HepG2 (cell line): ENCODE results near the gene STAP1. TPM values are rescaled to one million over a fixed set of nuclear protein-coding genes. Genes with fewer than 3 reads are reported as not detected.

ENCODE experiments used
- CCDC6 ChIP-seq: sonication (generic); formaldehyde crosslinking; IDR thresholded peaks from 2 replicates; pipeline ENCODE4 v1.8.1; 2022; ENCODE audit warnings: mild to moderate bottlenecking, missing genetic modification reagents, moderate library complexity
- CREB1 ChIP-seq, 2 experiments: fragments of 450-650 bp in 1 of 2; IDR thresholded peaks; 2 replicates each; pipeline ENCODE4 v1.6.1; 2016 to 2017; ENCODE audit warnings: control low read depth in 1 of 2, mild to moderate bottlenecking in 1 of 2, missing compliant biosample characterization in 1 of 2, missing genetic modification characterization in 1 of 2
- HDAC6 ChIP-seq: fragments of 200-600 bp; sonication (generic); IDR thresholded peaks from 2 replicates; pipeline ENCODE4 v1.7.0; 2017; ENCODE audit warnings: mild to moderate bottlenecking, antibody characterized with exemption, low read length, low read depth
- HNRNPLL ChIP-seq: fragments of 200-400 bp; formaldehyde crosslinking; IDR thresholded peaks from 2 replicates; pipeline ENCODE4 v1.6.1; 2017; ENCODE audit warnings: mild to moderate bottlenecking, low read depth, low read length; ENCODE audit not compliant: poor library complexity, severe bottlenecking
- MATR3 ChIP-seq: sonication (generic); formaldehyde crosslinking; IDR thresholded peaks from 2 replicates; pipeline ENCODE4 v1.4.0; 2020; ENCODE audit warnings: missing genetic modification reagents
- MEIS1 ChIP-seq: sonication (generic); formaldehyde crosslinking; IDR thresholded peaks from 2 replicates; pipeline ENCODE4 v1.9.0; 2021; ENCODE audit warnings: mild to moderate bottlenecking, missing genetic modification reagents, moderate library complexity, borderline replicate concordance
- MYNN ChIP-seq: sonication (generic); formaldehyde crosslinking; IDR thresholded peaks from 2 replicates; pipeline ENCODE4 v1.4.0; 2020; ENCODE audit warnings: mild to moderate bottlenecking, low read depth, missing genetic modification reagents
- NBN ChIP-seq: fragments of 450-650 bp; conservative IDR thresholded peaks from 2 replicates; pipeline ENCODE4 v1.6.1; 2017
- PLSCR1 ChIP-seq: sonication (generic); formaldehyde crosslinking; IDR thresholded peaks from 2 replicates; pipeline ENCODE4 v1.5.0; 2020; ENCODE audit warnings: missing genetic modification reagents, mild to moderate bottlenecking, borderline replicate concordance
- POLR2AphosphoS2 ChIP-seq: IDR thresholded peaks from 2 replicates; pipeline ENCODE4 v1.6.1; 2011; ENCODE audit warnings: low read depth, low read length, improper control_type of control experiment
- POLR2AphosphoS5 ChIP-seq: IDR thresholded peaks from 2 replicates; pipeline ENCODE4 v1.6.1; 2012; ENCODE audit warnings: low read depth, low read length
- SRY ChIP-seq: sonication (generic); formaldehyde crosslinking; IDR thresholded peaks from 2 replicates; pipeline ENCODE4 v1.8.0; 2022; ENCODE audit warnings: mild to moderate bottlenecking, missing genetic modification reagents
- YY1 ChIP-seq: IDR thresholded peaks from 2 replicates; pipeline ENCODE4 v1.6.1; 2011; ENCODE audit warnings: low read length, low read depth, moderate library complexity, mild to moderate bottlenecking; ENCODE audit not compliant: insufficient read depth, insufficient replicate concordance
- ZBTB1 ChIP-seq: sonication (generic); formaldehyde crosslinking; IDR thresholded peaks from 2 replicates; pipeline ENCODE4 v1.4.0; 2020; ENCODE audit warnings: missing genetic modification reagents, borderline replicate concordance
- ZBTB4 ChIP-seq: sonication (generic); formaldehyde crosslinking; IDR thresholded peaks from 2 replicates; pipeline ENCODE4 v1.4.0; 2020; ENCODE audit warnings: missing genetic modification reagents, mild to moderate bottlenecking, borderline replicate concordance
- ZMYM2 ChIP-seq: sonication (generic); formaldehyde crosslinking; IDR thresholded peaks from 2 replicates; pipeline ENCODE4 v1.8.0; 2022; ENCODE audit warnings: mild to moderate bottlenecking, missing genetic modification reagents
- ZNF160 ChIP-seq: sonication (generic); formaldehyde crosslinking; IDR thresholded peaks from 2 replicates; pipeline ENCODE4 v1.8.0; 2022; ENCODE audit warnings: mild to moderate bottlenecking, inconsistent platforms, missing genetic modification reagents
- ZNF224 ChIP-seq: sonication (generic); formaldehyde crosslinking; IDR thresholded peaks from 2 replicates; pipeline ENCODE4 v1.5.0; 2020; ENCODE audit warnings: mild to moderate bottlenecking, missing genetic modification reagents
- ZNF225 ChIP-seq: sonication (generic); formaldehyde crosslinking; IDR thresholded peaks from 2 replicates; pipeline ENCODE4 v1.4.0; 2020; ENCODE audit warnings: mild to moderate bottlenecking, missing genetic modification reagents
- ZNF556 ChIP-seq: sonication (generic); formaldehyde crosslinking; IDR thresholded peaks from 2 replicates; pipeline ENCODE4 v1.4.0; 2020; ENCODE audit warnings: mild to moderate bottlenecking, missing genetic modification reagents, borderline replicate concordance
- ZNF629 ChIP-seq: sonication (generic); formaldehyde crosslinking; conservative IDR thresholded peaks from 2 replicates; pipeline ENCODE4 v1.5.0; 2020; ENCODE audit warnings: missing genetic modification reagents
- polyA plus RNA-seq, 8 experiments: library from polyadenylated mRNA; depleted of rRNA in 3 of 8; stranded (reverse) in 7 of 8; unstranded in 1 of 8; fragments of >200 nt; fragmentation: Illumina TruSeq in 4 of 8; extraction: Trizol in 4 of 8; gene quantifications; 2 replicates each; pipeline versions ENCODE4 v1.2.1 to v1.2.3, GENCODE V29; 2011 to 2016; ENCODE audit warnings: low read depth in 4 of 8, missing spikeins in 1 of 8, mixed read lengths in 1 of 8; ENCODE audit not compliant: insufficient read depth in 1 of 8
- total RNA-seq, 5 experiments: library from RNA; depleted of rRNA; stranded (reverse); fragments of >200 nt; fragmentation: Illumina TruSeq; extraction: Trizol; gene quantifications; 2 replicates each; pipeline ENCODE4 v1.2.3, GENCODE V29; 2016; ENCODE audit warnings: low read depth in 1 of 5
- TF ChIP-seq, protein P1 (sequence below): fragments of 450-650 bp; IDR thresholded peaks from 2 replicates; pipeline ENCODE4 v1.6.1; 2017
- TF ChIP-seq, protein P2 (sequence below): sonication (generic); formaldehyde crosslinking; IDR thresholded peaks from 2 replicates; pipeline ENCODE4 v1.9.0; 2021; ENCODE audit warnings: missing genetic modification reagents, mild to moderate bottlenecking, borderline replicate concordance

The STAP1 gene
- total and polyA plus RNA-seq, 2 of the 13 experiments (the other 11 are each of a cell fraction or from before 2014, with no cell fraction given): not detected

- TF ChIP-seq MYNN (CRISPR knock-in tag) (peak; percentile 64; the same call in 1 of the 2 replicates), ZMYM2 (CRISPR knock-in tag) (peak; percentile 60; the same call in 1 of the 2 replicates), ZNF224 (CRISPR knock-in tag) (peak; percentile 79), CCDC6 (CRISPR knock-in tag) (peak; percentile 65; the same call in 1 of the 2 replicates), ZBTB1 (CRISPR knock-in tag) (no peak), NBN (no peak), ZNF225 (no peak; the same call in none of the 2 replicates), ZNF556 (CRISPR knock-in tag) (peak; percentile 24; the same call in 1 of the 2 replicates), CREB1 (IDR thresholded peaks at IDR 0.05) (no peak), CREB1 (CRISPR knock-in tag; IDR thresholded peaks at IDR 0.05) (no peak), HNRNPLL (peak; percentile 81), ZBTB4 (CRISPR knock-in tag) (no peak), POLR2AphosphoS2 (no peak), PLSCR1 (CRISPR knock-in tag) (no peak), POLR2AphosphoS5 (peak; percentile 84), ZNF160 (CRISPR knock-in tag) (no peak), SRY (peak; percentile 76; the same call in 1 of the 2 replicates), ZNF629 (CRISPR knock-in tag) (no peak), HDAC6 (no peak), YY1 (peak; percentile 85), MEIS1 (no peak), MATR3 (CRISPR knock-in tag) (no peak)
- TF ChIP-seq, protein P1, sequence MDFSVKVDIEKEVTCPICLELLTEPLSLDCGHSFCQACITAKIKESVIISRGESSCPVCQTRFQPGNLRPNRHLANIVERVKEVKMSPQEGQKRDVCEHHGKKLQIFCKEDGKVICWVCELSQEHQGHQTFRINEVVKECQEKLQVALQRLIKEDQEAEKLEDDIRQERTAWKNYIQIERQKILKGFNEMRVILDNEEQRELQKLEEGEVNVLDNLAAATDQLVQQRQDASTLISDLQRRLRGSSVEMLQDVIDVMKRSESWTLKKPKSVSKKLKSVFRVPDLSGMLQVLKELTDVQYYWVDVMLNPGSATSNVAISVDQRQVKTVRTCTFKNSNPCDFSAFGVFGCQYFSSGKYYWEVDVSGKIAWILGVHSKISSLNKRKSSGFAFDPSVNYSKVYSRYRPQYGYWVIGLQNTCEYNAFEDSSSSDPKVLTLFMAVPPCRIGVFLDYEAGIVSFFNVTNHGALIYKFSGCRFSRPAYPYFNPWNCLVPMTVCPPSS: no peak
- TF ChIP-seq, protein P2, sequence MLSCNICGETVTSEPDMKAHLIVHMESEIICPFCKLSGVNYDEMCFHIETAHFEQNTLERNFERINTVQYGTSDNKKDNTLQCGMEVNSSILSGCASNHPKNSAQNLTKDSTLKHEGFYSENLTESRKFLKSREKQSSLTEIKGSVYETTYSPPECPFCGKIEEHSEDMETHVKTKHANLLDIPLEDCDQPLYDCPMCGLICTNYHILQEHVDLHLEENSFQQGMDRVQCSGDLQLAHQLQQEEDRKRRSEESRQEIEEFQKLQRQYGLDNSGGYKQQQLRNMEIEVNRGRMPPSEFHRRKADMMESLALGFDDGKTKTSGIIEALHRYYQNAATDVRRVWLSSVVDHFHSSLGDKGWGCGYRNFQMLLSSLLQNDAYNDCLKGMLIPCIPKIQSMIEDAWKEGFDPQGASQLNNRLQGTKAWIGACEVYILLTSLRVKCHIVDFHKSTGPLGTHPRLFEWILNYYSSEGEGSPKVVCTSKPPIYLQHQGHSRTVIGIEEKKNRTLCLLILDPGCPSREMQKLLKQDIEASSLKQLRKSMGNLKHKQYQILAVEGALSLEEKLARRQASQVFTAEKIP (CRISPR knock-in tag): no peak
Observed at GRCh38 chr4:67545199-67546003, 13.1 kb upstream of the STAP1 start, which contains the start of gene CENPC (continued).
